Lung (tissue), 12 donors: Measurements from ENCODE around the gene AKAP13. TPM values are rescaled to one million over a fixed set of nuclear protein-coding genes. Genes with fewer than 3 reads are reported as not detected.

Source experiments
- ATAC-seq: fragments of 200-7000 bp; cut with Tn5 transposase; one replicate; pipeline ENCODE4 v1.9.1; 2020; ENCODE audit warnings: moderate number of reproducible peaks; ENCODE audit not compliant: insufficient read depth, low FRiP score
- DNase-seq, 3 donors: peaks; one replicate each; pipeline ENCODE4 v3.0.0-alpha.2; 2013 to 2017
- H3K27ac ChIP-seq, 2 donors: one replicate each; pipeline ENCODE4 v1.5.1; 2013; ENCODE audit warnings: mild to moderate bottlenecking in 2 of 2, moderate library complexity in 2 of 2, control low read depth in 1 of 2, inconsistent platforms in 1 of 2, low read depth in 1 of 2, low read length in 1 of 2
- H3K27me3 ChIP-seq, 3 donors: one replicate each; pipeline ENCODE4 v1.5.1; 2013; ENCODE audit warnings: low read length in 2 of 3; ENCODE audit not compliant: control insufficient read depth in 3 of 3, insufficient read depth in 3 of 3
- H3K36me3 ChIP-seq, 4 donors: one replicate each; pipeline ENCODE4 v1.5.1; 2013; ENCODE audit warnings: low read length in 4 of 4, mild to moderate bottlenecking in 1 of 4, moderate library complexity in 1 of 4; ENCODE audit not compliant: control insufficient read depth in 4 of 4, insufficient read depth in 4 of 4
- H3K4me1 ChIP-seq, 5 donors: one replicate each; pipeline ENCODE4 v1.5.1; 2013; ENCODE audit warnings: low read length in 5 of 5, mild to moderate bottlenecking in 2 of 5, moderate library complexity in 1 of 5; ENCODE audit not compliant: control insufficient read depth in 5 of 5, insufficient read depth in 5 of 5
- H3K4me3 ChIP-seq: one replicate; pipeline ENCODE4 v1.5.1; 2013; ENCODE audit warnings: mild to moderate bottlenecking, control low read depth, moderate library complexity
- H3K9ac ChIP-seq, 2 donors: one replicate each; pipeline ENCODE4 v1.5.1; 2013; ENCODE audit warnings: low read length in 2 of 2, control low read depth in 1 of 2; ENCODE audit not compliant: insufficient read depth in 1 of 2
- H3K9me3 ChIP-seq, 4 donors: one replicate each; pipeline ENCODE4 v1.5.1; 2013; ENCODE audit warnings: low read length in 3 of 4, mild to moderate bottlenecking in 1 of 4, moderate library complexity in 1 of 4; ENCODE audit not compliant: control insufficient read depth in 4 of 4, insufficient read depth in 3 of 4
- WGBS, 2 donors: extraction: QIAGEN DNeasy Blood & Tissue Kit; methylation state at CpG; one replicate each; pipeline ENCODE4 v1.1.7; 2013; 5-methylcytosine and 5-hydroxymethylcytosine counted together
- polyA plus RNA-seq, 2 donors: library from polyadenylated mRNA; stranded (reverse); fragments of 200-250 nt; gene quantifications; one replicate each; pipeline ENCODE4 v1.2.1, GENCODE V29; 2013
- total RNA-seq, 2 donors: library from RNA; depleted of rRNA in 1 of 2; stranded (reverse); fragments of >200 nt in 1 of 2; gene quantifications; one replicate each; pipeline ENCODE4 v1.2.1, GENCODE V29; 2014 to 2021
- TF ChIP-seq, protein P1 (sequence below): IDR thresholded peaks from 2 replicates; pipeline ENCODE4 v1.5.1; 2012; ENCODE audit warnings: mild to moderate bottlenecking; ENCODE audit errors: control extremely low read depth, extremely low read depth
- donor health status: control.
- donor health status: control.
- donor health status: Bipolar disorder and iron deficiency.
- donor health status: healthy.
- donor health status: DM: yes; HTN: yes; CAD: no.

AKAP13 gene
- total and polyA plus RNA-seq, 4 donors: 102 to 1,115 (median 259) TPM

DNA sequence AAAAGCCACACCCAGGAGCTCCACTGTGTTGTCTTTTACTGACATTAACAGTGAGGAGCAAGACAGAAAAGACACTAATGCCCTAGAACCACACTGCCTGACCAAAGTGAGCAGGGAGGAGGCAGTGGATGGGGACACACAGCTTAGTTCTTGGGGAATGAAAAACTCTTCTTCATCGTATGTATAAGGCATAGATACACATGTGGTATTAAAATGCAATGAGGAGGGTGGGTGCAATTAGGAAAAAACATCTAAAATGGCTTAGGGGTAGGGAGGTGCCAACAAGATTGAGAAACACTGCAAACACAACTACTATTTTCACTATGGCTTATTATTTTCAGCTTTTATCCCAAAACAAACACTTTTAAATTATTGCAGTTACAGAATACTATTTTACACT, 398.8 kb downstream of the AKAP13 start:
- no peak overlapping the region for H3K27ac ChIP-seq
- 91 to 100% methylated on average over 1 of the region's 1 CpG for WGBS, 2 donors
- ATAC-seq: no peak

DNA sequence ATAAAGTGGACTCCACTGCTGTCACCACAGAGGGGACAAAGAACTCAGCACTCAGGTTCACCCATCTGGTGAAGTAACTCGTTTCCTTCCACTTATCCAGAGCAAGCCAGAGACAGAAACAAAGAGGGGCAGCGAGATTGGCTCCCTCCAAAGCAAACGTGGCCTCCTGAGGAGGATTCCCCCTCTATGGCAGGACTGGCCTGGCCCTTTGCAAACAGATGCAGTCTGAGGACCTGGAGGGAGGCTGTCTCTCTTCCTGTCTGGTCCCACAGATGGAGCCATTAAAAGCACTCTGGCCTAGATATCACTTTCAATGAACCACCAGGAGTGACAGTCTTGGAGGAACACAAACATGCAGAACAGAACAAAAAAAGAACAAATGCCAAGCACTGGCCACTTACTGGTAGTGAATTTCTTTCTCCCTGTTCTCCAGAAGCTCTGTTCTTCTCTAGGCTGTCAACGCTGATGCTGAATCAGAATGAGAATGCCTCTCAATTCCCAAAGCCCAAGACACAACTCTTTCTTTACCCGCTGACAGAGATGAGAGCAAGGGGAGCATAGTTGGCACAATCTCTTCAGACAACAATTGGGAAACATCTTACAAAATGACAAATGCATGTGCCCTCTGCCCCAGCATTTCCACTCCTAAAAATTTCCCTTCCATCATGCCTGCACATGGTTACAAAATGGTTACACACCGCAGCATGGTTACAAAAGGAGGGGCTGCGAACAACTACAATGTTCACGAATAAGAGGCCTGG, 400.0 kb downstream of the AKAP13 start:
- H3K9ac ChIP-seq: no peak overlapping the region
- no peak overlapping the region for H3K4me3 ChIP-seq

More for the DNA sequence above, 398.8 kb downstream of the AKAP13 start:
- Histone ChIP-seq H3K27me3 (no peaks in the 10 kb centered on the region), H3K9me3 (no peaks in the 10 kb centered on the region), H3K9ac (no peak overlapping the region), H3K36me3 (peaks cover 0 to 2% (median 0%) of the 10 kb centered on the region in 4 donors), H3K4me3 (no peak overlapping the region), H3K4me1 (peaks cover 0 to 10% (median 5%) of the 10 kb centered on the region in 5 donors)
- TF ChIP-seq, protein P1, sequence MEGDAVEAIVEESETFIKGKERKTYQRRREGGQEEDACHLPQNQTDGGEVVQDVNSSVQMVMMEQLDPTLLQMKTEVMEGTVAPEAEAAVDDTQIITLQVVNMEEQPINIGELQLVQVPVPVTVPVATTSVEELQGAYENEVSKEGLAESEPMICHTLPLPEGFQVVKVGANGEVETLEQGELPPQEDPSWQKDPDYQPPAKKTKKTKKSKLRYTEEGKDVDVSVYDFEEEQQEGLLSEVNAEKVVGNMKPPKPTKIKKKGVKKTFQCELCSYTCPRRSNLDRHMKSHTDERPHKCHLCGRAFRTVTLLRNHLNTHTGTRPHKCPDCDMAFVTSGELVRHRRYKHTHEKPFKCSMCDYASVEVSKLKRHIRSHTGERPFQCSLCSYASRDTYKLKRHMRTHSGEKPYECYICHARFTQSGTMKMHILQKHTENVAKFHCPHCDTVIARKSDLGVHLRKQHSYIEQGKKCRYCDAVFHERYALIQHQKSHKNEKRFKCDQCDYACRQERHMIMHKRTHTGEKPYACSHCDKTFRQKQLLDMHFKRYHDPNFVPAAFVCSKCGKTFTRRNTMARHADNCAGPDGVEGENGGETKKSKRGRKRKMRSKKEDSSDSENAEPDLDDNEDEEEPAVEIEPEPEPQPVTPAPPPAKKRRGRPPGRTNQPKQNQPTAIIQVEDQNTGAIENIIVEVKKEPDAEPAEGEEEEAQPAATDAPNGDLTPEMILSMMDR: no peak
- DNase-seq: no peak

DNA sequence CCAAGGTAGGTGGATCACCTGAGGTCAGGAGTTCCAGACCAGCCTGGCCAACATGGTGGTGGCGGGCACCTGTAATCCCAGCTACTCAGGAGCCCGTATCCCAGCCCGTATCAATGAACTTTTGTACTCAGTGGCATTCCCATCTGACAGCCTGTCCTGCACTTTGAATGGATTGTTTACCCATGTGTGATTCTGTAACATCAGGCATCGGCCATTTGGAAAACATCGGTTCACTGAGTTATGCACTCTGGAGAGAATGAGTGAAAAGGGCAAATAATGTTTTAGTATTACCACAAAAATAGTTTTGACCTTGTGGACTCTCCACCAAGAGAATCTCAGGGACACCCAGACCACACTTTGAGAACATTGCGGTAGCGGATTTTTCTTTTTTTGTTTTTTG, 400.7 kb downstream of the AKAP13 start:
- DNase-seq (no peak), ATAC-seq (no peak)
- Histone ChIP-seq H3K9me3 (no peaks in the 10 kb centered on the region), H3K9ac (no peak overlapping the region), H3K27me3 (no peaks in the 10 kb centered on the region), H3K27ac (no peak overlapping the region), H3K4me3 (no peak overlapping the region), H3K4me1 (peaks cover 0 to 14% (median 8%) of the 10 kb centered on the region in 5 donors), H3K36me3 (peaks cover 0 to 2% (median 0%) of the 10 kb centered on the region in 4 donors)
- WGBS, 2 donors: 88 to 94% methylated on average over 7 of the region's 7 CpGs
- TF ChIP-seq, protein P1: no peak

More for the DNA sequence above, 400.0 kb downstream of the AKAP13 start:
- TF ChIP-seq, protein P1: no peak
- Histone ChIP-seq H3K4me1 (peaks cover 0 to 10% (median 5%) of the 10 kb centered on the region in 5 donors), H3K9me3 (no peaks in the 10 kb centered on the region), H3K27me3 (no peaks in the 10 kb centered on the region), H3K27ac (no peak overlapping the region), H3K36me3 (peaks cover 0 to 2% (median 0%) of the 10 kb centered on the region in 4 donors)
- WGBS, 2 donors: 89 to 90% methylated on average over 8 of the region's 8 CpGs
- DNase-seq (no peak), ATAC-seq (no peak)
